ENCODE results near the gene TPD52L2. TPM values are rescaled to one million over a fixed set of nuclear protein-coding genes. Genes with fewer than 3 reads are reported as not detected.
A peak's percentile ranks its signal among the peaks of the same experiment; 100 is the strongest.

TPD52L2 gene
- total and polyA plus RNA-seq, 7 donors, result 71.7 to 109 (median 84.7) TPM

GRCh38 chr20:63940472-63941266 is 75.6 kb downstream of the TPD52L2 start:
- peak overlapping the region in 1 of 4 donors; percentile 45 for H3K27ac ChIP-seq
- intact Hi-C loops (cut with DNase I), result no loop called here
- TF ChIP-seq POLR2AphosphoS5 (IDR thresholded peaks at IDR 0.05), result no peak
- no peak for TF ChIP-seq POLR2A (IDR thresholded peaks at IDR 0.05)
- TF ChIP-seq CTCF (IDR thresholded peaks at IDR 0.05), result no peak
- TF ChIP-seq EP300 (IDR thresholded peaks at IDR 0.05), result no peak
- peaks cover 0 to 14% (median 2%) of the 10 kb centered on the region in 4 donors for H3K4me1 ChIP-seq
- 95 to 98% methylated on average over 58 of the region's 58 CpGs for WGBS, 2 donors
- no peaks in the 10 kb centered on the region for H3K27me3 ChIP-seq
- H3K4me3 ChIP-seq, result no peak overlapping the region
- peak; percentile 61 for DNase-seq
- no peaks in the 10 kb centered on the region for H3K9me3 ChIP-seq
- H3K36me3 ChIP-seq, result peaks cover 42 to 82% (median 47%) of the 10 kb centered on the region in 4 donors

Small RNA genes within 50 kb of the gene (small RNA-seq; reads per million reads assigned to genes)
- gene MIR941-2 (0 reads per million in 3 donors), gene MIR941-4 (0 reads per million in 3 donors), gene MIR941-5 (0 reads per million in 3 donors), gene RNU1-134P (0 to 0.11 (median 0.07) reads per million in 3 donors)

Other genes with a start within 250 kb of the TPD52L2 start
- 1 to 10 TPM; 6.2 to 8.2 (median 8.0) TPM for gene GMEB2, start 238.2 kb upstream of the TPD52L2 start, total RNA-seq
- 10 to 100 TPM in 1 of 3 donors, 1 to 10 TPM in 2; 6.0 to 15.1 (median 7.4) TPM for gene GMEB2, start 238.2 kb upstream of the TPD52L2 start, polyA plus RNA-seq
- 10 to 100 TPM; 14.6 to 22.1 (median 20.1) TPM for gene STMN3, start 211.8 kb upstream of the TPD52L2 start, total RNA-seq
- 10 to 100 TPM in 1 of 3 donors, 1 to 10 TPM in 2; 1.8 to 25.2 (median 6.6) TPM for gene STMN3, start 211.8 kb upstream of the TPD52L2 start, polyA plus RNA-seq
- 10 to 100 TPM; 19.6 to 44.3 (median 31.4) TPM for gene RTEL1, start 207.0 kb upstream of the TPD52L2 start, total RNA-seq
- gene RTEL1, start 207.0 kb upstream of the TPD52L2 start, polyA plus RNA-seq, result 10 to 100 TPM in 1 of 3 donors, 1 to 10 TPM in 2; 3.6 to 22.4 (median 9.0) TPM
- gene TNFRSF6B, start 168.6 kb upstream of the TPD52L2 start, total RNA-seq, result 10 to 100 TPM in 1 of 4 donors, 1 to 10 TPM in 3; 1.8 to 45.5 (median 4.2) TPM
- gene TNFRSF6B, start 168.6 kb upstream of the TPD52L2 start, polyA plus RNA-seq, result 100 to 1,000 TPM in 1 of 3 donors, 1 to 10 TPM in 2; 1.2 to 186 (median 4.8) TPM
- 10 to 100 TPM; 26.8 to 38.7 (median 28.8) TPM for gene ARFRP1, start 157.3 kb upstream of the TPD52L2 start, total RNA-seq
- gene ARFRP1, start 157.3 kb upstream of the TPD52L2 start, polyA plus RNA-seq, result 10 to 100 TPM; 39.1 to 70.2 (median 45.6) TPM
- 10 to 100 TPM; 18.5 to 22.5 (median 19.6) TPM for gene ZGPAT, start 157.2 kb upstream of the TPD52L2 start, total RNA-seq
- 10 to 100 TPM; 24.0 to 44.9 (median 30.5) TPM for gene ZGPAT, start 157.2 kb upstream of the TPD52L2 start, polyA plus RNA-seq
- gene LIME1, start 128.6 kb upstream of the TPD52L2 start, total RNA-seq, result 1 to 10 TPM; 4.6 to 7.8 (median 6.4) TPM
- gene LIME1, start 128.6 kb upstream of the TPD52L2 start, polyA plus RNA-seq, result 10 to 100 TPM in 1 of 3 donors, 1 to 10 TPM in 1, not detected in 1; 4.8 to 35.3 TPM
- gene SLC2A4RG, start 125.5 kb upstream of the TPD52L2 start, total RNA-seq, result 10 to 100 TPM; 25.2 to 78.2 (median 54.5) TPM
- gene SLC2A4RG, start 125.5 kb upstream of the TPD52L2 start, polyA plus RNA-seq, result 10 to 100 TPM; 19.7 to 33.0 (median 33.0) TPM
- 1 to 10 TPM; 3.4 to 5.3 (median 4.3) TPM for gene ZBTB46, start 34.0 kb upstream of the TPD52L2 start, total RNA-seq
- 1 to 10 TPM in 1 of 3 donors, under 1 TPM in 2; 0.23 to 3.6 (median 0.60) TPM for gene ZBTB46, start 34.0 kb upstream of the TPD52L2 start, polyA plus RNA-seq
- gene ABHD16B, start 3.8 kb upstream of the TPD52L2 start, total RNA-seq, result not detected
- gene ABHD16B, start 3.8 kb upstream of the TPD52L2 start, polyA plus RNA-seq, result under 1 TPM in 1 of 3 donors, not detected in 2; 0.44 TPM
- gene DNAJC5, start 29.9 kb downstream of the TPD52L2 start, total RNA-seq, result 10 to 100 TPM; 25.0 to 36.4 (median 31.2) TPM
- gene DNAJC5, start 29.9 kb downstream of the TPD52L2 start, polyA plus RNA-seq, result 10 to 100 TPM; 21.6 to 62.8 (median 41.6) TPM
- 10 to 100 TPM; 21.1 to 36.3 (median 24.9) TPM for gene UCKL1, start 91.1 kb downstream of the TPD52L2 start, total RNA-seq
- 10 to 100 TPM; 22.8 to 45.6 (median 26.1) TPM for gene UCKL1, start 91.1 kb downstream of the TPD52L2 start, polyA plus RNA-seq
- 10 to 100 TPM in 2 of 4 donors, 1 to 10 TPM in 2; 5.1 to 10.8 (median 9.0) TPM for gene ZNF512B, start 104.7 kb downstream of the TPD52L2 start, total RNA-seq
- gene ZNF512B, start 104.7 kb downstream of the TPD52L2 start, polyA plus RNA-seq, result 1 to 10 TPM in 2 of 3 donors, under 1 TPM in 1; 0.23 to 5.5 (median 1.2) TPM
- gene SAMD10, start 114.4 kb downstream of the TPD52L2 start, total RNA-seq, result 1 to 10 TPM in 3 of 4 donors, under 1 TPM in 1; 0.68 to 8.3 (median 1.9) TPM
- gene SAMD10, start 114.4 kb downstream of the TPD52L2 start, polyA plus RNA-seq, result 1 to 10 TPM; 2.8 to 8.7 (median 4.2) TPM
- 10 to 100 TPM; 42.3 to 52.1 (median 46.9) TPM for gene PRPF6, start 115.9 kb downstream of the TPD52L2 start, total RNA-seq
- 10 to 100 TPM; 23.4 to 59.9 (median 26.4) TPM for gene PRPF6, start 115.9 kb downstream of the TPD52L2 start, polyA plus RNA-seq
- gene C20orf204, start 170.9 kb downstream of the TPD52L2 start, total RNA-seq, result 1 to 10 TPM in 1 of 4 donors, under 1 TPM in 3; under 0.01 to 1.1 (median 0.37) TPM
- 1 to 10 TPM in 1 of 3 donors, not detected in 2; 1.7 TPM for gene C20orf204, start 170.9 kb downstream of the TPD52L2 start, polyA plus RNA-seq
- 1 to 10 TPM; 1.8 to 5.5 (median 3.8) TPM for gene SOX18, start 184.4 kb downstream of the TPD52L2 start, total RNA-seq
- gene SOX18, start 184.4 kb downstream of the TPD52L2 start, polyA plus RNA-seq, result 10 to 100 TPM in 1 of 3 donors, 1 to 10 TPM in 1, under 1 TPM in 1; 0.69 to 11.9 (median 3.0) TPM
- 10 to 100 TPM; 41.7 to 50.5 (median 42.2) TPM for gene TCEA2, start 197.9 kb downstream of the TPD52L2 start, total RNA-seq
- gene TCEA2, start 197.9 kb downstream of the TPD52L2 start, polyA plus RNA-seq, result 10 to 100 TPM in 2 of 3 donors, 1 to 10 TPM in 1; 2.1 to 14.0 (median 11.4) TPM
- 10 to 100 TPM in 2 of 4 donors, 1 to 10 TPM in 2; 7.5 to 12.3 (median 10.5) TPM for gene RGS19, start 214.2 kb downstream of the TPD52L2 start, total RNA-seq
- gene RGS19, start 214.2 kb downstream of the TPD52L2 start, polyA plus RNA-seq, result 10 to 100 TPM; 11.1 to 22.0 (median 12.6) TPM
- gene OPRL1, start 214.8 kb downstream of the TPD52L2 start, total RNA-seq, result 1 to 10 TPM in 1 of 4 donors, under 1 TPM in 3; 0.71 to 2.2 (median 0.89) TPM
- gene OPRL1, start 214.8 kb downstream of the TPD52L2 start, polyA plus RNA-seq, result 1 to 10 TPM in 1 of 3 donors, under 1 TPM in 1, not detected in 1; under 0.01 to 1.0 TPM
- 1 to 10 TPM in 1 of 4 donors, not detected in 3; 1.5 TPM for gene LKAAEAR1, start 219.1 kb downstream of the TPD52L2 start, total RNA-seq
- under 1 TPM in 1 of 3 donors, not detected in 2; 0.19 TPM for gene LKAAEAR1, start 219.1 kb downstream of the TPD52L2 start, polyA plus RNA-seq
- gene NPBWR2, start 242.3 kb downstream of the TPD52L2 start, total RNA-seq, result not detected
- not detected for gene NPBWR2, start 242.3 kb downstream of the TPD52L2 start, polyA plus RNA-seq